Measurements from ENCODE around the gene KCNJ10. TPM values are rescaled to one million over a fixed set of nuclear protein-coding genes. Genes with fewer than 3 reads are reported as not detected.

The KCNJ10 gene
- total RNA-seq, 2 donors from 2014 or later, result 0.29 TPM; not detected in 1

DNA sequence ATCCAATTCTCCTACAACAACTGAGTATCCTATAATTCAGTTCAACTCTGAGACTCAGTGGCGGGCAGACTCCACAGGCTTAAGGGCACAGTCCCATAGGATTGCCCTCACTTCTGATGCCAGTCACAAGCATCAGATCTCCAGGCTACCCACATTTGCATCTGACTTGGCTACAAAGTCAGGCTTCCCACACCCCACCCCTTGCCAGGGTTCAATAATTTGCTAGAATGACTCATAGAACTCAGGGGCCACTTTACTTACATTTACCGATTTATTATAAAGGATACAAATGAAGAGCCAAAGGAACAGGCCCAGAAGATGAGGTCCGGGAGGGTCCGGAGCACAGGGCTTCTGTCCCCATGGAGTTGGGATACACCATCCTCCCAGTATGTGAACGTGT lies 80.0 kb downstream of the KCNJ10 start:
- intact Hi-C loops (cut with DNase I), result no loop called here
- Histone ChIP-seq H3K4me3 (no peak overlapping the region), H3K9ac (ENCODE audit: low read depth in 2 of 2, low read length in 2 of 2) (no peak overlapping the region), H3K36me3 (no peaks in the 10 kb centered on the region), H3K4me1 (no peaks in the 10 kb centered on the region), H3K27me3 (no peaks in the 10 kb centered on the region), H3K9me3 (no peaks in the 10 kb centered on the region), H3K27ac (no peak overlapping the region)
- TF ChIP-seq, protein P1, sequence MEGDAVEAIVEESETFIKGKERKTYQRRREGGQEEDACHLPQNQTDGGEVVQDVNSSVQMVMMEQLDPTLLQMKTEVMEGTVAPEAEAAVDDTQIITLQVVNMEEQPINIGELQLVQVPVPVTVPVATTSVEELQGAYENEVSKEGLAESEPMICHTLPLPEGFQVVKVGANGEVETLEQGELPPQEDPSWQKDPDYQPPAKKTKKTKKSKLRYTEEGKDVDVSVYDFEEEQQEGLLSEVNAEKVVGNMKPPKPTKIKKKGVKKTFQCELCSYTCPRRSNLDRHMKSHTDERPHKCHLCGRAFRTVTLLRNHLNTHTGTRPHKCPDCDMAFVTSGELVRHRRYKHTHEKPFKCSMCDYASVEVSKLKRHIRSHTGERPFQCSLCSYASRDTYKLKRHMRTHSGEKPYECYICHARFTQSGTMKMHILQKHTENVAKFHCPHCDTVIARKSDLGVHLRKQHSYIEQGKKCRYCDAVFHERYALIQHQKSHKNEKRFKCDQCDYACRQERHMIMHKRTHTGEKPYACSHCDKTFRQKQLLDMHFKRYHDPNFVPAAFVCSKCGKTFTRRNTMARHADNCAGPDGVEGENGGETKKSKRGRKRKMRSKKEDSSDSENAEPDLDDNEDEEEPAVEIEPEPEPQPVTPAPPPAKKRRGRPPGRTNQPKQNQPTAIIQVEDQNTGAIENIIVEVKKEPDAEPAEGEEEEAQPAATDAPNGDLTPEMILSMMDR (IDR thresholded peaks at IDR 0.05), result no peak
- no peak for DNase-seq

DNA sequence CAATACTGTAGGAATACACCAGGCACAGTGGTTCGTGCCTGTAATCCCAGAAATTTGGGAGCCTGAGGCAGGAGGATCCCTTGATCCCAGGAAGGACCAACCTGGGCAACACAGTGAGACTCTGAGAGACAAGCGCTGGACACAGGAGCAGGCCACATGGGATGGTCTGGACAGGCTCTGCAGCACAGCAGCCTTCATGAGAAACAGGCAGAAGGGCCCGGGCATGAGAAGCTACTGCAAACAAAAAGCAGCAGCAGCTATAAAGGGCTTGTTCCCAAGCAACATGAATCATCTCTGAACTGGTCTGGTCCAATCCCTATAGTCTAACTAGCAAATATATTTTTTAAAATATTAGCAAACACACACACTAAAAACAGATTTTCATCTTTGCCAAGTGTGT lies 80.4 kb downstream of the KCNJ10 start:
- Histone ChIP-seq H3K4me1 (no peaks in the 10 kb centered on the region), H3K4me3 (no peak overlapping the region), H3K27ac (no peak overlapping the region), H3K9ac (ENCODE audit: low read depth in 2 of 2, low read length in 2 of 2) (no peak overlapping the region), H3K27me3 (no peaks in the 10 kb centered on the region), H3K9me3 (no peaks in the 10 kb centered on the region), H3K36me3 (no peaks in the 10 kb centered on the region)
- TF ChIP-seq, protein P1 (IDR thresholded peaks at IDR 0.05), result no peak
- intact Hi-C loops (cut with DNase I), result no loop called here
- no peak for DNase-seq

DNA sequence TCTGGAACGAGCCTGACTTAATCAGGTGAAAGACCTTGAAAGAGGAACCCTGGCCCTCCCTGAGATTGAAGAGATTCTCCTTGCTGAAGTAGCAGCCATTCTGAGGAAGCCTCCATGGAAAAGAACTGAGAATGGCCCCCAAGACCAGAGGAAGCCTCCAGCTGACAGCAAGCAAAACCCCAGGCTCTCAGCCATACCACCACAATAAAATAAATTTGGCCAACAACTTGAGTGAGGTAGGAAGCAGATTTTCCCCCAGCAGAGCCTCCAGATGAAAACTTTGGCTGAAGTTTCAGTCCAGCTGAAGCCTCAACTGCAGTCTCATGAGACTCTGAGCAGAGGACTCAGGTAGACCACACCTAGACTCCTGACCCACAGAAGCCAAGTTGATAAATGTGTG lies 82.0 kb downstream of the KCNJ10 start:
- TF ChIP-seq, protein P1 (IDR thresholded peaks at IDR 0.05), result no peak
- no peaks in the 10 kb centered on the region for H3K4me1 ChIP-seq
- no peaks in the 10 kb centered on the region for H3K9me3 ChIP-seq
- intact Hi-C loops (cut with DNase I), result no loop called here
- no peak for DNase-seq
- H3K36me3 ChIP-seq, result no peaks in the 10 kb centered on the region
- H3K9ac ChIP-seq (ENCODE audit: low read depth in 2 of 2, low read length in 2 of 2), result no peak overlapping the region
- H3K4me3 ChIP-seq, result no peak overlapping the region
- H3K27me3 ChIP-seq, result no peaks in the 10 kb centered on the region
- H3K27ac ChIP-seq, result no peak overlapping the region

DNA sequence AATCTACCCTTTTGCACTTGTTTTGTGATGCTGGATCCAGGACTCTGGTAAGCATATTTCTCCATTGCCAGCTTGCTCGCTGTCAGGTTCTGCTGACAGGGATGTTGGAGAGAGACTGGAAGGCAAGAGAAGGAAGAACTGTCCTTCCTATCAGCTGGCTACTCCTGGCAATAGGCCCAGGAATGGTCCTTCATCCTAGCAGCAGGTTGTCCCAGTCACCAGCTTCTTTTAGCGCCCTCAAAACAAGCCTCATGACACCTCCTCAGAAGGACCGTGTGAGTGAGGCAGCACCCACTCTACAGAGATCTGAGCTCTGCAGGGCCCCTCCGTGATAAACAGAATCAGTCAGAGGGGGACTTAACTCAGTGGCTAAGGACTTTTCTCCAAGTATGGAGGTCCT lies 82.8 kb downstream of the KCNJ10 start:
- no peak overlapping the region for H3K9ac ChIP-seq (ENCODE audit: low read depth in 2 of 2, low read length in 2 of 2)

DNA sequence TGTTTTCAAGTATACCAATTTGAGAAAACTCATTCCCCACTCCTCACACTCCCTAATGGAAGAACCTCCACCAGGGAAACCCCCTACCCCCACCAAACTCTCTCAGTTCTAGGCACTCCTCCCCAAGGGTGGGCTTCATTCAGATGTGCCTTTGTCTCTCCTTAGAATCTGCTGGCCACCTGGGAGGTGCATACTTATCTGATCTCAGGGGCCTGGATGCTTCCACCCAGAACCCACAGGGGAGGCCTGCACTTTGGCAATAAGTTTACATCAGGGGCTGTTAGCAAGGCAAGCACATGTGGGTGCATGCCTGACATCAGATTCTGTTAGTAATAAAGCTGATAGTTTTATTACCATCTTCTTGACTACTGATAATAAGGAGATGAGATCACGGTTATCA lies 83.4 kb downstream of the KCNJ10 start:
- no peaks in the 10 kb centered on the region for H3K4me1 ChIP-seq
- intact Hi-C loops (cut with DNase I), result no loop called here
- H3K9ac ChIP-seq (ENCODE audit: low read depth in 2 of 2, low read length in 2 of 2), result no peak overlapping the region
- H3K36me3 ChIP-seq, result no peaks in the 10 kb centered on the region
- DNase-seq, result no peak
- H3K27ac ChIP-seq, result no peak overlapping the region
- TF ChIP-seq, protein P1 (IDR thresholded peaks at IDR 0.05), result no peak
- no peaks in the 10 kb centered on the region for H3K9me3 ChIP-seq
- no peaks in the 10 kb centered on the region for H3K27me3 ChIP-seq
- H3K4me3 ChIP-seq, result no peak overlapping the region

More for the DNA sequence above, 82.8 kb downstream of the KCNJ10 start:
- Histone ChIP-seq H3K27ac (no peak overlapping the region), H3K9me3 (no peaks in the 10 kb centered on the region), H3K36me3 (no peaks in the 10 kb centered on the region), H3K27me3 (no peaks in the 10 kb centered on the region), H3K4me3 (no peak overlapping the region), H3K4me1 (no peaks in the 10 kb centered on the region)
- TF ChIP-seq, protein P1 (IDR thresholded peaks at IDR 0.05), result no peak
- no peak for DNase-seq
- intact Hi-C loops (cut with DNase I), result no loop called here

DNA sequence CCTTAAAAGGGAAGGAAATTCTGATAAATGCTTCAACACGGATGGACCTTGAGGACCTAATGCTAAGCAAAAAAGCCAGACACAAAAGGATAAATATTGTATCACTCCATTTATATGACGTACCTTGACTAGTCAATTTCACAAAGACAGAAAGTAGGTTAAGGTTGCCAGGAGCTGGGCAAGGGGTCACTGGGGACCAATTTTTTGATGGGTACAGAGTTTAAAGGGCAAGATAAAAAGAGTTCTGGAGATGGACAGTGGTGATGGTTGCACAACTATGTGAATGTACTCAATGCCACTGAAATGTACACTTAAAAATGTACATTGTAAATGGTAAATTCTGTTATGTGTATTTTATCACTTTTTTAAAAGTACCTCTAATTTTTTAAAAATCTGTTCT lies 83.9 kb downstream of the KCNJ10 start:
- Histone ChIP-seq H3K36me3 (no peaks in the 10 kb centered on the region), H3K27me3 (no peaks in the 10 kb centered on the region), H3K27ac (no peak overlapping the region), H3K9ac (ENCODE audit: low read depth in 2 of 2, low read length in 2 of 2) (no peak overlapping the region), H3K4me3 (no peak overlapping the region), H3K4me1 (no peaks in the 10 kb centered on the region), H3K9me3 (no peaks in the 10 kb centered on the region)
- intact Hi-C loops (cut with DNase I), result no loop called here
- peak; percentile 6 for DNase-seq
- TF ChIP-seq, protein P1 (IDR thresholded peaks at IDR 0.05), result no peak

All from colonic mucosa (tissue), 4 donors.